Testis (tissue), 2 donors: ENCODE results near the gene SLC25A45.

Source experiments
- POLR2A ChIP-seq: fragments of 450-650 bp; IDR thresholded peaks from one replicate; pipeline ENCODE4 v1.6.1; 2017; ENCODE audit warnings: antibody characterized with exemption, mild to moderate bottlenecking, moderate library complexity
- TF ChIP-seq, protein P1 (sequence below), 3 experiments: fragments of 450-650 bp in 2 of 3; fragments of 200-600 bp in 1 of 3; sonication (generic) in 1 of 3; IDR thresholded peaks; one replicate each; pipeline ENCODE4 v1.5.1; 2016 to 2019; ENCODE audit warnings: antibody characterized with exemption in 3 of 3, mild to moderate bottlenecking in 2 of 3, moderate library complexity in 1 of 3

DNA sequence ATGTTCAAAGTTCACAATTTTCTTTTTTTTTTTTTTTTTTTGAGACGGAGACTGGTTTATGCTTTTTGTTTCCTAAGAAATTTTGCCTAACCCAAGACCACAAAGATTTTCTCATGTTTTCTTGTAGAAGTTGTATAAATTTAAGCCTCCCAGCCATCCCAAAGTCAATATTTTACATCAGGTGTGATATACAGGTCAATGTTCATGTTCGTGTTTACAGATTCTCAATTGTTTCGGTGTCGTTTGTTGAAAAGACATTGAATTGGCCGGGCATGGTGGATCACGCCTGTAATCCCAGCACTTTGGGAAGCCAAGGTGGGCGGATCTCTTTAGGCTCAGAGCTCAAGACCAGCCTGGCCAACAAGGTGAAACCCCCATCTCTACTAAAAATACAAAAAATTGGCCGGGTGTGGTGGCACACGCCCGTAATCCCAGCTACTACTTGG lies 19.4 kb upstream of the SLC25A45 start:
- TF ChIP-seq, protein P1, sequence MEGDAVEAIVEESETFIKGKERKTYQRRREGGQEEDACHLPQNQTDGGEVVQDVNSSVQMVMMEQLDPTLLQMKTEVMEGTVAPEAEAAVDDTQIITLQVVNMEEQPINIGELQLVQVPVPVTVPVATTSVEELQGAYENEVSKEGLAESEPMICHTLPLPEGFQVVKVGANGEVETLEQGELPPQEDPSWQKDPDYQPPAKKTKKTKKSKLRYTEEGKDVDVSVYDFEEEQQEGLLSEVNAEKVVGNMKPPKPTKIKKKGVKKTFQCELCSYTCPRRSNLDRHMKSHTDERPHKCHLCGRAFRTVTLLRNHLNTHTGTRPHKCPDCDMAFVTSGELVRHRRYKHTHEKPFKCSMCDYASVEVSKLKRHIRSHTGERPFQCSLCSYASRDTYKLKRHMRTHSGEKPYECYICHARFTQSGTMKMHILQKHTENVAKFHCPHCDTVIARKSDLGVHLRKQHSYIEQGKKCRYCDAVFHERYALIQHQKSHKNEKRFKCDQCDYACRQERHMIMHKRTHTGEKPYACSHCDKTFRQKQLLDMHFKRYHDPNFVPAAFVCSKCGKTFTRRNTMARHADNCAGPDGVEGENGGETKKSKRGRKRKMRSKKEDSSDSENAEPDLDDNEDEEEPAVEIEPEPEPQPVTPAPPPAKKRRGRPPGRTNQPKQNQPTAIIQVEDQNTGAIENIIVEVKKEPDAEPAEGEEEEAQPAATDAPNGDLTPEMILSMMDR (IDR thresholded peaks at IDR 0.05) = no peak
- no peak for TF ChIP-seq POLR2A
